H1 (cell line): Measurements from ENCODE around the gene PES1. TPM values are rescaled to one million over a fixed set of nuclear protein-coding genes. Genes with fewer than 3 reads are reported as not detected.
A peak's percentile ranks its signal among the peaks of the same experiment; 100 is the strongest.

ENCODE experiments used
- CTCF ChIA-PET: fragments of 300-600 bp; sonication (Branson Sonifier 250); formaldehyde crosslinking; loops from one replicate; lab custom pipeline; 2021; ENCODE audit not compliant: partially characterized antibody; lab: Charles Lee
- POLR2A ChIA-PET: fragments of 300-600 bp; sonication (Branson Sonifier 250); formaldehyde crosslinking; loops from one replicate; lab custom pipeline; 2021; ENCODE audit warnings: inconsistent platforms; ENCODE audit not compliant: partially characterized antibody; lab: Charles Lee
- DNase-seq, 2 experiments: peaks; one replicate each; pipeline versions ENCODE4 v3.0.0 to v3.0.0-alpha.2; 2010 to 2022; ENCODE audit warnings: low spot score in 2 of 2, low read depth in 1 of 2, mixed read lengths in 1 of 2
- FAIRE-seq: peaks from 2 replicates; lab custom pipeline; 2011; peaks lifted over from hg19 to GRCh38; lab: Jason Lieb, UNC
- H2AFZ ChIP-seq: 2 replicates; pipeline ENCODE4 v1.8.1; 2012; ENCODE audit warnings: low read length, inconsistent platforms
- H2AK5ac ChIP-seq: 2 replicates; pipeline ENCODE4 v1.6.1; 2013; ENCODE audit warnings: low read depth, low read length
- H2BK120ac ChIP-seq: replicated peaks from 2 replicates; pipeline ENCODE3; 2013; ENCODE audit warnings: low read depth, low read length, inconsistent platforms
- H2BK12ac ChIP-seq: 2 replicates; pipeline ENCODE4 v1.6.1; 2013; ENCODE audit warnings: low read depth, low read length
- H2BK15ac ChIP-seq: 2 replicates; pipeline ENCODE4 v1.6.1; 2013; ENCODE audit warnings: low read length
- H2BK20ac ChIP-seq: 2 replicates; pipeline ENCODE4 v1.6.1; 2013; ENCODE audit warnings: low read length
- H2BK5ac ChIP-seq: 2 replicates; pipeline ENCODE4 v1.6.1; 2013; ENCODE audit warnings: low read depth, low read length
- H3K14ac ChIP-seq: 2 replicates; pipeline ENCODE4 v1.6.1; 2013; ENCODE audit warnings: inconsistent platforms; ENCODE audit not compliant: insufficient read length
- H3K18ac ChIP-seq: 2 replicates; pipeline ENCODE4 v1.6.1; 2013; ENCODE audit warnings: low read length; ENCODE audit errors: extremely low read depth
- H3K23ac ChIP-seq: 2 replicates; pipeline ENCODE4 v1.6.1; 2013; ENCODE audit warnings: inconsistent platforms; ENCODE audit not compliant: insufficient read length
- H3K23me2 ChIP-seq: 2 replicates; pipeline ENCODE4 v1.6.1; 2013; ENCODE audit warnings: low read depth, low read length
- H3K27ac ChIP-seq: 2 replicates; pipeline ENCODE4 v1.6.1; 2011; ENCODE audit warnings: low read depth, low read length, inconsistent platforms
- H3K27me3 ChIP-seq, 4 experiments: replicated peaks in 1 of 4; 1 replicate in 1 of 4; 2 replicates in 3 of 4; pipeline versions ENCODE4 v1.6.1 to v1.8.1; 2011 to 2013; ENCODE audit warnings: low read length in 3 of 4, mild to moderate bottlenecking in 3 of 4, inconsistent platforms in 2 of 4, mixed read lengths in 2 of 4, moderate library complexity in 1 of 4; ENCODE audit not compliant: control insufficient read depth in 3 of 4, insufficient read depth in 3 of 4; ENCODE audit errors: extremely low read depth in 1 of 4
- H3K36me3 ChIP-seq, 4 experiments: 2 replicates each; pipeline versions ENCODE4 v1.6.1 to v1.8.1; 2011 to 2013; ENCODE audit warnings: mild to moderate bottlenecking in 4 of 4, low read length in 3 of 4, moderate library complexity in 2 of 4, control low read depth in 1 of 4, inconsistent platforms in 1 of 4; ENCODE audit not compliant: insufficient read depth in 4 of 4, control insufficient read depth in 2 of 4
- H3K4ac ChIP-seq: replicated peaks from 2 replicates; pipeline ENCODE3; 2013; ENCODE audit warnings: low read length, low read depth, mixed read lengths, inconsistent platforms; ENCODE audit not compliant: insufficient read length
- H3K4me1 ChIP-seq, 4 experiments: replicated peaks in 1 of 4; 1 replicate in 1 of 4; 2 replicates in 3 of 4; pipeline versions ENCODE4 v1.6.1 to v1.8.1; 2011 to 2013; ENCODE audit warnings: low read length in 3 of 4, inconsistent platforms in 2 of 4, mixed read lengths in 1 of 4; ENCODE audit not compliant: insufficient read depth in 4 of 4, control insufficient read depth in 3 of 4
- H3K4me2 ChIP-seq, 2 experiments: 2 replicates each; pipeline versions ENCODE4 v1.6.1 to v1.8.1; 2011 to 2013; ENCODE audit warnings: low read depth in 2 of 2, low read length in 2 of 2, control low read depth in 1 of 2, inconsistent platforms in 1 of 2, mild to moderate bottlenecking in 1 of 2; ENCODE audit not compliant: insufficient read depth in 1 of 2
- H3K4me3 ChIP-seq, 4 experiments: fragments of 200-600, 300-600 bp in 1 of 4; sonication (generic), shearing (Covaris generic), sonication (Bioruptor Twin) in 1 of 4; 2 replicates each; pipeline versions ENCODE4 v1.5.1 to v1.8.1; 2011 to 2016; ENCODE audit warnings: low read length in 4 of 4, low read depth in 3 of 4, control low read depth in 2 of 4, inconsistent platforms in 2 of 4, mild to moderate bottlenecking in 2 of 4, mixed read lengths in 1 of 4, moderate library complexity in 1 of 4; ENCODE audit not compliant: insufficient read depth in 2 of 4; ENCODE audit errors: extremely low read depth in 1 of 4
- H3K56ac ChIP-seq: replicated peaks from 2 replicates; pipeline ENCODE3; 2013; ENCODE audit warnings: low read depth, mild to moderate bottlenecking, mixed read lengths, low read length, inconsistent platforms; ENCODE audit not compliant: insufficient read length
- H3K79me1 ChIP-seq: 2 replicates; pipeline ENCODE4 v1.6.1; 2013; ENCODE audit warnings: low read depth, low read length, control low read depth
- H3K79me2 ChIP-seq, 2 experiments: 2 replicates each; pipeline versions ENCODE4 v1.6.1 to v1.8.1; 2012 to 2013; ENCODE audit warnings: low read length in 2 of 2, mild to moderate bottlenecking in 2 of 2, inconsistent platforms in 1 of 2; ENCODE audit not compliant: insufficient read depth in 2 of 2, control insufficient read depth in 1 of 2
- H3K9ac ChIP-seq, 4 experiments: replicated peaks in 1 of 4; 1 replicate in 1 of 4; 2 replicates in 3 of 4; pipeline versions ENCODE4 v1.6.1 to v1.8.1; 2011 to 2013; ENCODE audit warnings: low read depth in 3 of 4, low read length in 3 of 4, control low read depth in 2 of 4, mild to moderate bottlenecking in 2 of 4, moderate library complexity in 2 of 4, inconsistent platforms in 1 of 4; ENCODE audit errors: extremely low read depth in 1 of 4
- H3K9me3 ChIP-seq, 2 experiments: 2 replicates each; pipeline versions ENCODE4 v1.6.1 to v1.8.1; 2012 to 2013; ENCODE audit warnings: mild to moderate bottlenecking in 2 of 2, moderate library complexity in 2 of 2, control low read depth in 1 of 2, inconsistent platforms in 1 of 2, low read depth in 1 of 2, low read length in 1 of 2, mixed read lengths in 1 of 2; ENCODE audit not compliant: insufficient read depth in 2 of 2
- H4K20me1 ChIP-seq, 2 experiments: replicated peaks in 1 of 2; 2 replicates each; pipeline versions ENCODE3 to v1.8.1; 2011 to 2013; ENCODE audit warnings: inconsistent platforms in 2 of 2, low read length in 2 of 2, mild to moderate bottlenecking in 1 of 2; ENCODE audit not compliant: insufficient read depth in 2 of 2, control insufficient read depth in 1 of 2
- H4K5ac ChIP-seq: 2 replicates; pipeline ENCODE4 v1.6.1; 2013; ENCODE audit warnings: low read length, low read depth, mixed read lengths, inconsistent platforms; ENCODE audit not compliant: insufficient read length
- H4K8ac ChIP-seq: 2 replicates; pipeline ENCODE4 v1.8.0; 2013; ENCODE audit warnings: mild to moderate bottlenecking, moderate library complexity, low read length, inconsistent platforms; ENCODE audit not compliant: insufficient read depth; ENCODE audit errors: extremely low read depth
- H4K91ac ChIP-seq: replicated peaks from 2 replicates; pipeline ENCODE3; 2013; ENCODE audit warnings: low read length, mixed read lengths, inconsistent platforms; ENCODE audit not compliant: insufficient read length
- CBX5 ChIP-seq: fragments of 300-800, 300-1000 bp; sonication (generic); IDR thresholded peaks from 2 replicates; pipeline ENCODE4 v1.7.1; 2016; ENCODE audit warnings: antibody characterized with exemption, low read length, low read depth
- CBX8 ChIP-seq: fragments of 300-800, 300-1000 bp; sonication (generic); IDR thresholded peaks from 2 replicates; pipeline ENCODE4 v1.7.1; 2016; ENCODE audit warnings: low read depth, low read length, borderline replicate concordance
- CTBP2 ChIP-seq: IDR thresholded peaks from 2 replicates; pipeline ENCODE4 v1.7.0; 2011; ENCODE audit warnings: borderline replicate concordance, mild to moderate bottlenecking, moderate library complexity, mixed read lengths, low read length; ENCODE audit not compliant: insufficient read depth, insufficient read length
- EGR1 ChIP-seq: IDR thresholded peaks from 2 replicates; pipeline ENCODE4 v1.6.1; 2011; ENCODE audit warnings: low read depth, low read length, borderline replicate concordance
- KDM5A ChIP-seq: fragments of 200-600 bp; IDR thresholded peaks from 2 replicates; pipeline ENCODE4 v1.7.1; 2012; ENCODE audit warnings: mild to moderate bottlenecking, low read length, inconsistent platforms, mixed read lengths
- NANOG ChIP-seq: IDR thresholded peaks from 2 replicates; pipeline ENCODE4 v1.6.1; 2011; ENCODE audit warnings: low read length, low read depth, mild to moderate bottlenecking, inconsistent platforms; ENCODE audit not compliant: insufficient read depth, poor library complexity, severe bottlenecking
- POLR2A ChIP-seq, 2 experiments: IDR thresholded peaks; 1 replicate in 1 of 2; 2 replicates in 1 of 2; pipeline ENCODE4 v1.6.1; 2011; ENCODE audit warnings: low read depth in 2 of 2, low read length in 2 of 2, mild to moderate bottlenecking in 2 of 2; ENCODE audit errors: control extremely low read depth in 1 of 2
- RAD21 ChIP-seq, 2 experiments: IDR thresholded peaks in 1 of 2; conservative IDR thresholded peaks in 1 of 2; 2 replicates each; pipeline ENCODE4 v1.6.1; 2011; ENCODE audit warnings: low read depth in 2 of 2, low read length in 2 of 2, improper control_type of control experiment in 1 of 2, inconsistent platforms in 1 of 2, mild to moderate bottlenecking in 1 of 2, moderate library complexity in 1 of 2
- SP2 ChIP-seq: IDR thresholded peaks from 2 replicates; pipeline ENCODE4 v1.6.1; 2012; ENCODE audit warnings: mild to moderate bottlenecking, low read length, inconsistent platforms
- TAF1 ChIP-seq: IDR thresholded peaks from 2 replicates; pipeline ENCODE4 v1.6.1; 2011; ENCODE audit warnings: mild to moderate bottlenecking, low read depth, low read length
- TEAD4 ChIP-seq: IDR thresholded peaks from 2 replicates; pipeline ENCODE4 v1.6.1; 2012; ENCODE audit warnings: low read depth, low read length, inconsistent platforms, mixed read lengths
- WGBS, 2 experiments: shearing (Covaris generic) in 1 of 2; methylation state at CpG; one replicate each; pipeline versions ENCODE4 v1.1.6 to v1.1.7; 2013 to 2015; ENCODE audit warnings: low lambda C conversion rate in 2 of 2, mixed read lengths in 2 of 2, inconsistent platforms in 1 of 2, low coverage in 1 of 2, missing lambda C conversion rate in 1 of 2; ENCODE audit not compliant: insufficient replicate concordance in 2 of 2, insufficient coverage in 1 of 2, insufficient read length in 1 of 2; ENCODE audit errors: extremely low coverage in 1 of 2, missing lambda C conversion rate in 1 of 2; 5-methylcytosine and 5-hydroxymethylcytosine counted together
- polyA plus RNA-seq, 7 experiments: library from polyadenylated mRNA; depleted of rRNA in 3 of 7; stranded (reverse) in 5 of 7; unstranded in 2 of 7; fragments of >200 nt in 5 of 7; fragments of 200-250 nt in 2 of 7; gene quantifications; 1 replicate in 5 of 7; 2 replicates in 1 of 7; 4 replicates in 1 of 7; pipeline versions ENCODE4 v1.2.1 to v1.2.3, GENCODE V29; 2011 to 2013; ENCODE audit warnings: missing spikeins in 2 of 7, mixed read lengths in 2 of 7
- total RNA-seq: library from RNA; stranded (reverse); fragmentation: NEBNext Ultra II Directional; extraction: Animal tissue kit (Norgen Biotek cat#: 25700); gene quantifications from 2 replicates; pipeline ENCODE4 v1.2.1, GENCODE V29; 2021

The PES1 gene
- total and polyA plus RNA-seq, 2 of the 8 experiments (the other 6 are each of a cell fraction or from before 2014, with no cell fraction given), result 121 to 191 TPM

DNA sequence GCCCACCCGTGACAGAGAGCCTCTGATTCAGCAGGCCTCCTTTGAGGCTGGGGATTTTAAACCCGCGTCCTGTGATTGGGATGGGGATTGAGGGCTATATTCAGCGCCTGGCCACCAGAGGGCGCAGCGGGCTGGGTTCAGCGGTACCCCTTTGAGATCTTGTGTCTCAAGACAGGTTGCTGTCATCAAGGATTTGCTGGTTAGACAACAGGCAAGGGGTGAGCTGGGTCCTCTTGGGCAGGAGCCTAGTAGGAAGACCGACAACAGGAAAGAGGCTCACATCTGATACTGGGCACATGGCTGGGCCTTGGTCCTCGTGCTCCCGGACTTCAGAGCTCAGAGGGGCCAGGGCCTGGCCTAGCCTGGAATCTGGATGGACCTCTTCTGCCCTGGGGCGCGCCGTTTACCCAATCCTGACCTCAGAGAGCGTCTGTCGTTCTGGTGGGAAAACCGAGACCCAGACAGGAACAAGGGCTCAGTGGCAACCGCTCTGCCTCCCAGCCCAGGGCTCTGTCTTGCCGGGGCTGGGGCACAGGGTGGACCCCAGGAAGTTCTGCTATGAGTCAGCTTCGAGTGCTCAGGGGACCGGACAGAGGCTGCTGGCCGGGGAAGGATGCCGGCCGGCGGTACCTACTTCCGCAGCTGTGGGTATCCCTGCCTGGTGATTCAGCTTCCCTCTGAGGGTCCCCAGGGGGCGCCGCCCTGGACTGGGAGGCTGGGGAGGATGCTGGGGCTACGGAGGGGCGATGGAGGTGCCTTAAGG lies 42.9 kb upstream of the PES1 start:
- H3K4me1 ChIP-seq, result peaks cover 0 to 22% (median 14%) of the 10 kb centered on the region in 4 experiments; a peak in 6 of 7 replicates
- peaks cover 0 to 5% of the 10 kb centered on the region in 2 experiments; a peak in 1 of 4 replicates for H3K9me3 ChIP-seq
- H3K27me3 ChIP-seq, result peaks cover 0 to 4% (median 0%) of the 10 kb centered on the region in 4 experiments; a peak in 2 of 7 replicates
- ChIA-PET POLR2A (interaction anchor here (0.7 to 2.7 kb wide), 10 partner anchors 9 to 278 kb away, joined by 3 to 12 read pairs (median 5); partner anchors contain the start of genes CCDC157, OSBP2, SF3A1 and TCN2), CTCF (interaction anchor here (0.7 to 7.8 kb wide), 53 partner anchors 8 to 396 kb away, joined by 3 to 137 read pairs (median 5); partner anchors contain the start of genes DUSP18, OSBP2, PES1 and TCN2)
- no peaks in the 10 kb centered on the region; the same call in 1 of the 2 replicates for H3K79me1 ChIP-seq
- no peak overlapping the region for H2BK120ac ChIP-seq
- peaks cover 0 to 2% of the 10 kb centered on the region in 2 experiments for H4K20me1 ChIP-seq
- H2BK5ac ChIP-seq, result no peak overlapping the region; the same call in 1 of the 2 replicates
- no peak overlapping the region for H3K4ac ChIP-seq
- no peak overlapping the region for H2BK12ac ChIP-seq
- DNase-seq (peak; percentile 65 to 96), FAIRE-seq (peak; percentile 94)
- H3K4me2 ChIP-seq, result peak overlapping the region; percentile 76 to 98
- no peak overlapping the region for H2AK5ac ChIP-seq
- no peak overlapping the region for H4K5ac ChIP-seq
- H4K8ac ChIP-seq, result no peak overlapping the region; the same call in 1 of the 2 replicates
- H3K79me2 ChIP-seq, result no peaks in the 10 kb centered on the region; a peak in 1 of 4 replicates
- peaks cover 11% of the 10 kb centered on the region; the same call in 1 of the 2 replicates for H3K23me2 ChIP-seq
- no peak overlapping the region for H3K27ac ChIP-seq
- H3K56ac ChIP-seq, result no peak overlapping the region
- H3K36me3 ChIP-seq, result no peaks in the 10 kb centered on the region
- no peak overlapping the region for H3K14ac ChIP-seq
- H3K18ac ChIP-seq, result peak overlapping the region; percentile 21; the same call in 1 of the 2 replicates
- H2BK15ac ChIP-seq, result no peak overlapping the region
- peak overlapping the region; percentile 34 to 71 (median 44); a peak in 7 of 8 replicates for H3K4me3 ChIP-seq
- no peak overlapping the region for H3K9ac ChIP-seq
- H4K91ac ChIP-seq, result peak overlapping the region; percentile 22
- no peak overlapping the region for H2BK20ac ChIP-seq
- WGBS, 2 experiments, result 27% methylated on average over 28 of the region's 29 CpGs; no CpG with 5 or more reads in 1 of the 2 experiments
- peak overlapping the region; percentile 33; the same call in 1 of the 2 replicates for H2AFZ ChIP-seq
- no peak overlapping the region for H3K23ac ChIP-seq
- no peak for TF ChIP-seq NANOG
- TF ChIP-seq SP2, result no peak
- no peak for TF ChIP-seq EGR1
- no peak for TF ChIP-seq KDM5A
- no peak for TF ChIP-seq CBX5
- peak; percentile 87 to 91 for TF ChIP-seq RAD21 (IDR thresholded peaks at IDR 0.05 in 1 of 2, conservative IDR thresholded peaks at IDR 0.05 in 1 of 2; ENCODE audit: low read depth in 2 of 2, low read length in 2 of 2)
- TF ChIP-seq CTBP2, result peak; percentile 20
- no peak for TF ChIP-seq CBX8
- TF ChIP-seq POLR2A (IDR thresholded peaks at IDR 0.05; ENCODE audit: control extremely low read depth in 1 of 2, low read depth in 2 of 2, low read length in 2 of 2), result no peak
- TF ChIP-seq TEAD4, result 0 out of 2 replicates have a peak, but pooled peaks have one; percentile 26
- TF ChIP-seq TAF1, result no peak
